ENCODE data around the gene ACSM5. TPM values are rescaled to one million over a fixed set of nuclear protein-coding genes. Genes with fewer than 3 reads are reported as not detected.
"Not testable (repeated sequence)": the region's sequence is repeated elsewhere in the genome, so short reads cannot be mapped to it uniquely, and the experiment has no call there.

Gene ACSM5
- total RNA-seq, 1 donor from 2014 or later: not detected

DNA sequence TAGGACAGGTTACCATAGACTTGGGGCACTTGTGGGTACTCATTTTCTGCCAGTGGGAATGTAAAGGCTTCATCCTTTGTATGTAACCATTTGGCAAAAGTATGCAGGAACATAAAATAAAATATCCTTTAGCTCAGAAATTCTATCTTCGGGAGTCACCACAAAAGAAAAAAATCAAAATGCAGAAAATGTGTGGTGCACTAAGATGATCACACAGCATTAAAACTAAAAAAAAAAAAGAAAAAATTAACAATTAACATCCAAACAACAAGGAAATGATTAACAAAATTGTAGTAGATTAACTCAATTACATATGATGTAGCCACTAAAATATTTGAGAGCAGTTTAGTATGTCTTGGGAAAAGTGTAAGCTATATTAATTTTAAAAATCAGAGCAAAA is 31.4 kb downstream of the ACSM5 start:
- H3K4me1 Mint-ChIP-seq (ENCODE audit: low read depth); H3K27me3 Mint-ChIP-seq (ENCODE audit: low read depth); H3K27ac Mint-ChIP-seq; H3K36me3 Mint-ChIP-seq (ENCODE audit: low read depth); intact Hi-C loops (cut with micrococcal nuclease); H3K4me3 Mint-ChIP-seq (ENCODE audit: low read depth); H3K9me3 Mint-ChIP-seq; DNase-seq (ENCODE audit: low spot score): not testable (repeated sequence)

DNA sequence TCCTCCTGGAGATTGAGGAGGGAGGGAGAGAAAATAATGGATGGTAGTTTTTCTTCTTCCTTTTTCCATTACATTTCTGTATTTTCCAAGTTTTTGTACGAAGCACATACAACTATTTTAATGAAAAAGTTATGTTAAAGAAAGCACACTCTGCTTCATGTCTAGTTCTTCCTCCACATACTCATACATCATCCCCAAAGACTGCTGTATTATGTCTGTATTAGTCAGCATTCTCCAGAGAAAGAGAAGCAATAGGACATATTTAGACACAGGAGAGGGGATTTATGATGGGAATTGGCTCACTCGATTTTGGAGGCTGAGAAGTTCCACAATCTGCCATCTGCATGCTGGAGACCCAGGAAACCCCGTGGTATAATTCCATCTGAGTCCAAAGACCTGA is 31.9 kb downstream of the ACSM5 start:
- Mint-ChIP-seq H3K4me3 (ENCODE audit: low read depth) (no peak overlapping the region), H3K9me3 (no peaks in the 10 kb centered on the region), H3K27me3 (ENCODE audit: low read depth) (no peaks in the 10 kb centered on the region), H3K36me3 (ENCODE audit: low read depth) (no peaks in the 10 kb centered on the region), H3K4me1 (ENCODE audit: low read depth) (no peaks in the 10 kb centered on the region), H3K27ac (no peak overlapping the region)
- intact Hi-C loops (cut with micrococcal nuclease): no loop called here
- DNase-seq (ENCODE audit: low spot score): no peak

DNA sequence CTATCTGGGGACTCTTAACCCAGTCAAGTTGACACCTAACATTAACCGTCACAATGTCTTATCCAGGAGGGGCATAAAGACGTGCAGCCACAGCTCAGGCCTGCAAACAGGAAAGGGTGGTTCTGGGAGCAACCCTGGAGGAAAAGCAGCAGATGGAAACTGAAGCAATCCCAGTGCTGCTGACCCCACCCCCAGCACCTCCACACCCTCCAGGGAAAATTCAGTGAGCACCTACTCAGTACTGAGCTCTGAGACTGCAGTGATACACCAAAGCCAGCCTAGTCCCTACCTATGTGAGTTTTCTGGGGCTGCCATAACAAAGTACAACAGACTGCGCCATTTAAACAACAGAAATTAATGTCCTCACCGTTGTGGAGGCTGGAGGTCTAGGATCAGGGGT is 32.5 kb downstream of the ACSM5 start:
- H3K27ac Mint-ChIP-seq; H3K27me3 Mint-ChIP-seq (ENCODE audit: low read depth); H3K36me3 Mint-ChIP-seq (ENCODE audit: low read depth); intact Hi-C loops (cut with micrococcal nuclease); H3K4me3 Mint-ChIP-seq (ENCODE audit: low read depth); H3K4me1 Mint-ChIP-seq (ENCODE audit: low read depth); H3K9me3 Mint-ChIP-seq; DNase-seq (ENCODE audit: low spot score): not testable (repeated sequence)

DNA sequence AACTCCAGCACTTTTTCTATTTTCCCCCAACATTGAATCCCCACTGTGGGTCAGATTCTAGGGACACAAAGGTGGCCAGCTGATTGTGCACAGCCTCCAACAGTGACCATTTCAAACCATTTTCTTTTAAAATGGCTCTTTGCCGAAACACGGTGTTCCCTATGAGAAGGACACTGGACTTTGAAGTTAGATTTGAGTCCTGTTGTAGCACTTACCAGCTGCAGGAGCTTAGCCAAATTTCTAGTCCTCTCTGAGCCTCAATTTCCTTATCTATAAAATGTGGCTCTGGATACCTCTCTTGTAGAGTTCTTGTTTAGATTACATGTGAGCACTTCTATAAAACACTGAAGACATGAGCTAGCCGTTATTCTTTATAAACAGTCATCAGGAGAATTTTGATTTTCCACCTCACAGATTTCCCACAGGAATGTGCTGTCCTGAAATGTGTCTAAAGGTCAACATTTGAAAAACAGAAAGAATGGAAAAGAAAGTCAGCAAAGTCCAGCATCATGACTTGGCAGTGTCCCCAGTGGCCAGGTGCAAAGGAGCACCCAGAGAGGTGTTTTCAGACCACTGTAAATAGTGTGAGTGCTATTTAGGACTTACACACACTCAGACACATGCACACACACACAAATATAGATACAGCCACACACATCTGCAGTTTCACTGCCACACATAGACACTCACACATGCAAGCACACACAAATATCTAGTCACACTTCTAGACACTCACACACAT is 37.5 kb downstream of the ACSM5 start:
- DNase-seq (ENCODE audit: low spot score); H3K4me1 Mint-ChIP-seq (ENCODE audit: low read depth); intact Hi-C loops (cut with micrococcal nuclease); H3K27me3 Mint-ChIP-seq (ENCODE audit: low read depth); H3K36me3 Mint-ChIP-seq (ENCODE audit: low read depth); H3K27ac Mint-ChIP-seq; H3K4me3 Mint-ChIP-seq (ENCODE audit: low read depth); H3K9me3 Mint-ChIP-seq: not testable (repeated sequence)

DNA sequence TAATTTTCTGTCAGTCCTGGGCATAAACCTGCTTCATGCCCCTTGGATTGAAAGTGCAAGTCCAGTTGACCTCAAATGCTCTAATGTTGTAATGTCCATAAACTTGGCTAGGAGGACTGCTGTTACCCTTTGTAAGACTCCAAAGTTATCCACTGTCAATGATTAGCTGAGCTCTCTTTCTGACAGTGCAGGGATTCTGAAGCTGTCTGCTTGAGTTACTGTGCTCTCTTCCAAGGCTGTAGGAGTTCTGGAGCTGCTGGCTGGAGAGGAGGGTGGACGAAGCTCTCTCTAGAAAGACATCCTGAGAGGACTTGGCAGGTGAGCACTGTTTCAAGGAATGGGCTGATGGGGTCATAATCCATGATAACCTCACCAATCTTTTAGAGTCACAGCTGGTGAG is 42.0 kb downstream of the ACSM5 start, which contains the start of gene ACSM2A:
ACSM2A (plus strand) TSS at position 158 of the 400 bp plus-strand sequence. CDS start 8,594 bp downstream, outside the sequence.
- H3K9me3 Mint-ChIP-seq; H3K4me3 Mint-ChIP-seq (ENCODE audit: low read depth); H3K4me1 Mint-ChIP-seq (ENCODE audit: low read depth); H3K27me3 Mint-ChIP-seq (ENCODE audit: low read depth); H3K36me3 Mint-ChIP-seq (ENCODE audit: low read depth); DNase-seq (ENCODE audit: low spot score); intact Hi-C loops (cut with micrococcal nuclease); H3K27ac Mint-ChIP-seq: not testable (repeated sequence)

DNA sequence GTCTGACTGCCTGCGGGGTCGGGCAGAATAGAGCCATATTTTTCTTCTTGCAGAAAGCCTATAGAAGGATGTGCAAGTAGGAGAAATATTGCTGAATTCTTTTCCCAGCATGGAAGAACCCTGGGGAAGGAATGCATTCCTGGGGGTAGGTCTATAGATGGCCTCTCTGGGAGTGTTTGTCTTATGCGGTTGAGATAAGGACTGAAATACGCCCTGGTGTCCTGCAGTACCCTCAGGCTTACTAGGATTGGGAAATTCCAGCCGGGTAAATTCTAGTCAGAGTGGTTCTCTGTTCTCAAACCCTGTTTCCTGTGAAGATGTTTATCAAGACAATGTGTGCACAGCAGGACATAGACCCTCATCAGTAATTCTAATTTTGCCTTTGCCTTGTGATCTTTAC is 44.3 kb downstream of the ACSM5 start:
- intact Hi-C loops (cut with micrococcal nuclease); H3K4me1 Mint-ChIP-seq (ENCODE audit: low read depth); DNase-seq (ENCODE audit: low spot score): not testable (repeated sequence)

DNA sequence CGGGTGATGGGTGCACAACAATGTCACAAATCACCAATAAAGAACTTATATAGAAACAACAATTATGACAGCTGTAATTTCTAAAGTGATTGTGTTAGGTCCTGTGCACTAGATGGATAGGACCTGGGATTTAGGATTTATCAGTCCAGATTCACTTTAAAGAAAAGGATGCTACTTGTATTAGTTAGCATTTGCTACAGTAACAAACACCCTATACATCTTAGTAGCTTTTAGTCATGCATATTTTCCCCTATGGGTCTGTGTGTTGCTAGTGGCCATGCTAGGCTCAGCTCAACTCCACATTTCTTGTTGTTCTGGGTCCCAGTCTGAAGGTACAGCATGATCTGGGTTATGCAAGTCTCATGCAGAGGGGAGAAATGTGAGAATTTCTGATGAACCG is 49.9 kb downstream of the ACSM5 start:
- intact Hi-C loops (cut with micrococcal nuclease); H3K9me3 Mint-ChIP-seq; H3K27me3 Mint-ChIP-seq (ENCODE audit: low read depth); H3K4me3 Mint-ChIP-seq (ENCODE audit: low read depth); DNase-seq (ENCODE audit: low spot score); H3K27ac Mint-ChIP-seq; H3K36me3 Mint-ChIP-seq (ENCODE audit: low read depth); H3K4me1 Mint-ChIP-seq (ENCODE audit: low read depth): not testable (repeated sequence)

More for the DNA sequence above, 44.3 kb downstream of the ACSM5 start:
- not testable (repeated sequence) for H3K27me3 Mint-ChIP-seq (ENCODE audit: low read depth); H3K9me3 Mint-ChIP-seq; H3K36me3 Mint-ChIP-seq (ENCODE audit: low read depth); H3K4me3 Mint-ChIP-seq (ENCODE audit: low read depth); H3K27ac Mint-ChIP-seq

DNA sequence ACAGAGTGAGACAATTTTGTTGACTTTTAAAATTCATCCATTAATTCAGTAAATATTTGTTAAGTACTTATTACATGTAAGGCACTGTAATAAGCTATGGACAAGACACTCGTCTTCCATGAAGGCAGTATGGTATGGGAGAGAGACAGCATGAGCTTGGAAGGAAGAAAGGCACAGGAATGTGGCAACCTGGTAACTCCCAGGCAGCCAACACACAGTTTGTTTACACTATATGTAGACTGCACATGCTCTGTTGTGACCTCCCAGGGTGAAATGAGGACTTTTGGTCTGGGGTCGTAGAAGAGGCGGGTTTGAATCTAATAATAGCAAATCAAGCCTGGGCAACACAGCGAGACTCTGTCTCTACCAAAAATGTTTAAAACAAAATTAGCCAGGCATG is 51.0 kb downstream of the ACSM5 start:
- H3K27ac Mint-ChIP-seq; H3K9me3 Mint-ChIP-seq; H3K4me1 Mint-ChIP-seq (ENCODE audit: low read depth); H3K27me3 Mint-ChIP-seq (ENCODE audit: low read depth); H3K36me3 Mint-ChIP-seq (ENCODE audit: low read depth); intact Hi-C loops (cut with micrococcal nuclease); DNase-seq (ENCODE audit: low spot score); H3K4me3 Mint-ChIP-seq (ENCODE audit: low read depth): not testable (repeated sequence)

DNA sequence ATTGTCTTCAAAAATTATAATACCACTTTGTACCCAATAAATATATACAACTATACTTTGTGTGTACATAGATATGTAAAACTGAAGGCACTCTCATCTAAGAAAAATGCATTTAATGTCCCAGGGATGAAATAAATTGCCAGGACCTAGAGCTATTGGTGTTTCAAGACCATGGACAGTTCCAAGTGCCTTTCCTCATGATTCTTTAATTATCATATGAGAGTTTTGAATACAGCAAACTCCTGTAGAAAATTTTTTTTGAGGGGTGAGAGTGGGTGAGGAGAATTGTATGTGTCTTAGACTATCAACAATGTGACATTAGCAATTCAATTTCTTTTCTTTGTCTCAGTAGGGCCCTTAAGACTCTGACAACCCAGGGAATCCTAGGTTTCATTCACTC is 59.6 kb downstream of the ACSM5 start:
- H3K9me3 Mint-ChIP-seq; DNase-seq (ENCODE audit: low spot score): not testable (repeated sequence)
- H3K27ac Mint-ChIP-seq: peak overlapping the region; percentile 82

DNA sequence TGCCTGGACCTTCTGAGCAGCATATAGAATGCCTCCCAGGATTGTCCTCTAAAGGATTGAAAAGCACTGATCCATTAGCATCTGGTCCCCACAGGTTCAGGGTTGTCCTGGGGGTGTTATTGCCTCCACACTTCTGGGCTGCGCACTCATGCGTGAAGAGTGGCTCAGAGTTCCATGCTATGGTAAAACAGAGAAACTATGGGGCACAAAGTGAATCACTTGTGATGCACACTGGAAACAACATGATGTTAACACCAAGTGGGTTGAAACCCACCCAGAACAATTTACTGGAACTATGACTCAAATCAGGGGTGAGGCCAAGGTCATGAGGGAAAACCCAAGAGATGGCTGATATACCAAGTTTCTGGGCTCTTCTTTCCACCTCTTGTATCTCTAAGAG is 60.6 kb downstream of the ACSM5 start:
- intact Hi-C loops (cut with micrococcal nuclease); H3K9me3 Mint-ChIP-seq; DNase-seq (ENCODE audit: low spot score); H3K4me1 Mint-ChIP-seq (ENCODE audit: low read depth); H3K36me3 Mint-ChIP-seq (ENCODE audit: low read depth); H3K27me3 Mint-ChIP-seq (ENCODE audit: low read depth); H3K4me3 Mint-ChIP-seq (ENCODE audit: low read depth): not testable (repeated sequence)
- peak overlapping the region; percentile 82 for H3K27ac Mint-ChIP-seq

More for the DNA sequence above, 59.6 kb downstream of the ACSM5 start:
- H3K4me3 Mint-ChIP-seq (ENCODE audit: low read depth); intact Hi-C loops (cut with micrococcal nuclease); H3K36me3 Mint-ChIP-seq (ENCODE audit: low read depth); H3K27me3 Mint-ChIP-seq (ENCODE audit: low read depth); H3K4me1 Mint-ChIP-seq (ENCODE audit: low read depth): not testable (repeated sequence)

DNA sequence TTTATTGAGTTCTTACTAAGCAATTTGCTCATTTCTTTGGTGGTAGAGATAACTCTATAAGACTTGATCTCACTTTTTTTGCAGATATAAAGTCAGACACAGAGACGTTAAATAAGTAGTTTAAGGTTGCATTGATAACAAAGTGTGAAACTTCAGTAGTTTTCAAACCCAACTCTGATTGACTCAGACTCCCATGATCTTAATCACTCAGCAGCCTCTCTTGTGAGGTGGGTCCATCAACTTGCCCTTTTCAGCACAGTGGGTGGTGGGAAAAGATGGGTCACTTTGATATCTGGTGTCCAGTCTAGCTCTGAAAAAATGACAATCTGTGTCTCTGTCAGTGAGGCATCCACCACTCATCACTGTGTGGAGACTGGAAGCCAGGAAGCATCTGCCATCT is 61.4 kb downstream of the ACSM5 start:
- H3K9me3 Mint-ChIP-seq; H3K27me3 Mint-ChIP-seq (ENCODE audit: low read depth); DNase-seq (ENCODE audit: low spot score); intact Hi-C loops (cut with micrococcal nuclease); H3K36me3 Mint-ChIP-seq (ENCODE audit: low read depth); H3K4me1 Mint-ChIP-seq (ENCODE audit: low read depth); H3K4me3 Mint-ChIP-seq (ENCODE audit: low read depth): not testable (repeated sequence)
- peak overlapping the region; percentile 82 for H3K27ac Mint-ChIP-seq

DNA sequence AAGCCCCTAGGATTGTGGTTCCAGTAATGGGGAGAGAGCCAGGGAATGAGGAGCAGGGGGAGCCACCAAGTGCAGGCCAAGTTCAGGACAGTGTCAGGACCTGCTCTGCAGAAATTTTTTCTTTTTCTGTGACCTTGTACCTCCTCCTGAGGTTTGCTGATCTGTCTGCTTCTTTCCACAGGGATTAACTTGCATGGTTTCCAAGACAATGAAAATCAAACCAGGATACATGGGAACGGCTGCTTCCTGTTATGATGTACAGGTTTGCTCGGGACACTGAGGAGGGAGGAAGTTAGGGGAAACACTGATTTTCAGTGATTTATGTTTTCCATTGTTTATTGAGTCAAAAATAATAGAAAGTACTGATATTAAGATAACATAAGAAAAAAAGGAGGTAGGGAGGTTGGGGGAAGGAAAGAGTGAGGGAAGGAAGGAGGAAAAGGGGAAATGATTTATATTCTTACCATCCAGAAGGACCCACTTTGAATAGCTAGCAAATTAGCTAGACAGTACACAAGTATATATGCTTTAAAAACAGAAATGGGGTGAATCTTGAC is 67.9 kb downstream of the ACSM5 start:
- H3K27ac Mint-ChIP-seq; intact Hi-C loops (cut with micrococcal nuclease); H3K9me3 Mint-ChIP-seq; H3K27me3 Mint-ChIP-seq (ENCODE audit: low read depth); H3K4me1 Mint-ChIP-seq (ENCODE audit: low read depth); DNase-seq (ENCODE audit: low spot score); H3K36me3 Mint-ChIP-seq (ENCODE audit: low read depth); H3K4me3 Mint-ChIP-seq (ENCODE audit: low read depth): not testable (repeated sequence)

DNA sequence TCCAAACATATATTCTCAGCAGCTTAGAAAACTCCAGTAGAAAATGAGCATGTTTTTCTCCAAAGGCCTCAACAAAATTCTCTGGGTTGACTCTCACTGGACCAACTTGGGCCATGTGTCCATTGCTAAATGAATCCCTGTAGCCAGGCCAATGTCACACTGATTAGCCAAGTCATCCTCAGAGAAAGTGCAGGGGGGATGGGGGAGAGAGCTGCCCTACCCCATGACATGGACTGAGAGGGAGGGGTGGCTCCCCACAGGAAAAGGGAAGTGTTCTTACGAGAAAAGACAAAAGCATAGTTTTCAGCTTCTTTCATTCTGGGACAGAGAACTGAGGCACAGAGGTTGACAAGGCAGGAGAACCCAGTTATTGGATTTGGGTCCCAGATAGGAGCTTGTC is 74.7 kb downstream of the ACSM5 start:
- H3K36me3 Mint-ChIP-seq (ENCODE audit: low read depth); H3K4me1 Mint-ChIP-seq (ENCODE audit: low read depth); H3K27ac Mint-ChIP-seq; DNase-seq (ENCODE audit: low spot score); H3K4me3 Mint-ChIP-seq (ENCODE audit: low read depth); H3K27me3 Mint-ChIP-seq (ENCODE audit: low read depth); H3K9me3 Mint-ChIP-seq; intact Hi-C loops (cut with micrococcal nuclease): not testable (repeated sequence)

All from activated T-helper 2 cell treated with anti-CD3 and anti-CD28 coated beads, Interferon-gamma antibody, Interleukin-2, Interleukin-4, amounts not matched to agents 10 μg/mL and 5 μg/mL and 100 μg/mL, durations not matched to agents 14 hours and 24 hours and 36 hours (primary cell).